GM12801 (cell line): ENCODE results near the gene CAVIN3.

ENCODE experiments used
- TF ChIP-seq, protein P1 (sequence below): IDR thresholded peaks from one replicate; pipeline ENCODE4 v1.5.1; 2011; ENCODE audit warnings: control low read depth; ENCODE audit not compliant: insufficient read length; ENCODE audit errors: extremely low read depth

Gene CAVIN3

DNA sequence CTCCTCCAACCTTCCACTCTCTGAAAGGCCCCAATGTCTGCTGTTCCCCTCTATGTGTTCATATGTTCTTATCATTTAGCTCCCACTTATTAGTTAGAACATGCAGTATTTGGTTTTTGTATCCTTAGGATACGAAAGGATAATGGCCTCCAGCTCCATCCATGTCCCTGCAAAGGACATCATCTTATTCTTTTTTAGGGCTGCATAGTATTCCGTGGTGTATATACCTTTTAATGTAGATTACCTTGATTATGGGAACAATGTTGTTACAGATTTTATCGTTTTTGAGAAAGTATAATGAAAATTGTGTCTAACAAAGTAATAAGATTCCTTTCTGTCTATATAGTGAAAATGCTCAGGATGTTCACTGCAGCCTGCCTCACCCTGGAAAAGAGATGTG lies 16.0 kb upstream of the CAVIN3 start:
- TF ChIP-seq, protein P1, sequence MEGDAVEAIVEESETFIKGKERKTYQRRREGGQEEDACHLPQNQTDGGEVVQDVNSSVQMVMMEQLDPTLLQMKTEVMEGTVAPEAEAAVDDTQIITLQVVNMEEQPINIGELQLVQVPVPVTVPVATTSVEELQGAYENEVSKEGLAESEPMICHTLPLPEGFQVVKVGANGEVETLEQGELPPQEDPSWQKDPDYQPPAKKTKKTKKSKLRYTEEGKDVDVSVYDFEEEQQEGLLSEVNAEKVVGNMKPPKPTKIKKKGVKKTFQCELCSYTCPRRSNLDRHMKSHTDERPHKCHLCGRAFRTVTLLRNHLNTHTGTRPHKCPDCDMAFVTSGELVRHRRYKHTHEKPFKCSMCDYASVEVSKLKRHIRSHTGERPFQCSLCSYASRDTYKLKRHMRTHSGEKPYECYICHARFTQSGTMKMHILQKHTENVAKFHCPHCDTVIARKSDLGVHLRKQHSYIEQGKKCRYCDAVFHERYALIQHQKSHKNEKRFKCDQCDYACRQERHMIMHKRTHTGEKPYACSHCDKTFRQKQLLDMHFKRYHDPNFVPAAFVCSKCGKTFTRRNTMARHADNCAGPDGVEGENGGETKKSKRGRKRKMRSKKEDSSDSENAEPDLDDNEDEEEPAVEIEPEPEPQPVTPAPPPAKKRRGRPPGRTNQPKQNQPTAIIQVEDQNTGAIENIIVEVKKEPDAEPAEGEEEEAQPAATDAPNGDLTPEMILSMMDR: no peak

DNA sequence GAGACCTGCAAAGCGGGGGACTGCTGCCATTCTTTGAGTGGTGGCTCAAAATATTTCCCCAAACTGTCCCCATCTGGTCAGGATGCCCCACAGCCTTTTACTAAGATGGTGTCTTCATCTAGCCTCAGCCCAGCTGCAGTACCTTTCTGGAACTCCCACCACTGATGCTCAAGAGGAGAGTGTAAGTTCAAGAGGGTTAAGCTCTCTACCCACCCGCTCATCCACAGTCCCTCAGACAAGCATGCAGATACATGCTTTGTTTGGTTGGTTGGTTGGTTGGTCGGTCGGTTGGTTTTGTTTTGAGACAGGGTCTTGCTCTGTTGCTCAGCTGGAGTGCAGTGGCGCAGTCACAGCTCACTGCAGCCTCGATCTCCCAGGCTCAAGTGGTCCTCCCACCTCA lies 14.5 kb upstream of the CAVIN3 start:
- TF ChIP-seq, protein P1: no peak

DNA sequence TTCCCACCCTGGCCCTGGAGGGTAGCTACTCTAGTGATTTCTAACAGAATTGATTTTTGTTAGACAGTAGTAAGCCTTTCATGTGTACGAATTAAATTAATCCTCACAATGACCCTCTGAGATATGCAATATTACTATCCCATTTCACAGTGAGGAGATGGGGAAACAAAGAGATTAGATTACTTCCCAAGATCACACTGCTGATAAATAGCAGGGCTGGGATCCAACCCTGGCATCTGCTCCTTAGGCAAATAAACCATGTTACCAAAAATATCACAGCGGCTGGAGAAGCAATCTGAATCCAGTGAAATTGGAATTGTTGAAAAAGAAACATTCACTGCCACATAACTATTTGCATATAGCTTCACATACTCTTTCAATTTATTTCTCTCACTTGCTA lies 12.8 kb upstream of the CAVIN3 start:
- TF ChIP-seq, protein P1: no peak

DNA sequence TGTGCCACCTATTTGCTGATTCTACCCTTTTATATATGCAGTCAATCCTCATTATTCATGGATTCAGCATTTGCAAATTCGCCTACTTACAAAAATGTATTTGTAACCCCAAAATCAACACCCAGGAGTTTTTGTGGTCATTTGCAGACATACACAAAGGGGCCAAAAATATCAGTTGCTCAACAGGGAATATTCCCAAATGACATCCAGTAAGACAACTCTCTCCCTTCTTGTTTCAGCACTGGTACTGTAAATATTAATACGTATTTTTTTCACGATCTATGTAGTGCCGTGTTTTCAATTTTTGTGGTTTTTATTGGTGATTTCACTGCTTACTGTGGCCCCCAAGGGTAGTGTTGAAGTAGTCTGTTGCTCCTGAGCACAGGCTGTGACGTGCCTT lies 11.8 kb upstream of the CAVIN3 start:
- TF ChIP-seq, protein P1: no peak

DNA sequence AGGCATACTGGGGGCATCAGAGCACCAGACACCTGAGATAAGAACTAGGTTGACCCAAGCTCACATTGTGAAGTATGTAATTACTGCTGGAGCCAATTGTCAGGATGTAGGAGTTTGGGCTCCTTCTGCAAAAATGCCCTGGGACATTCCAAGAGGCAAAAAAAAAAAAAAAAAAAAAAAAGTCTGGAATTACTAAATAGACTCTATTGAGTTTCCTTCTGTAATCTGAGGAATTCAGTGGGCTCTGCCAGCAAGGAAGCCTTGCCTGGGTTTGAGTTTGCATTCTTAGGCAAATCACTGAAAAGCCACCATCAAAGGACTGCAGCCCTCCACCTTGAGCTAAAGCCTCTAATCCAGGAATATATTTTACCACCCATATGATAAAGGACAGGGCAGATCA lies 8.0 kb upstream of the CAVIN3 start:
- TF ChIP-seq, protein P1: no peak

DNA sequence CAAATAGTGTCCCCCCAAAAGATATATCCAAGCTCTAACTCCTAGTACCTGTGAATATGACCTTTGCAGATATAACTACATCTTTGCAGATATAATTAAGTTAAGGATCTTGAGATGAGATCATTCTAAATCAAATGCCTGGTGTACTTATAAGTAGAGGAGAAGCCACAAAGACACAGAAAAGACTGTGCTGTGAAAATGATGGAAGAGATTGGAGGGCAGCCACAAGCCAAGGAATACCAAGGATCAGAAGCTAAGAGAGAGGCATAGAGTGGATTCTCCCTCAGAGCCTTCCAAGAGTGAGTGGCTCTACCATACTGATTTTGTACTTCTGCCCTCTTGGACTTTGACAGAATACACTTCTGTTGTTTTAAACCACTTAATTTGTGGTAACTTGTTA lies 7.5 kb upstream of the CAVIN3 start:
- TF ChIP-seq, protein P1: no peak

DNA sequence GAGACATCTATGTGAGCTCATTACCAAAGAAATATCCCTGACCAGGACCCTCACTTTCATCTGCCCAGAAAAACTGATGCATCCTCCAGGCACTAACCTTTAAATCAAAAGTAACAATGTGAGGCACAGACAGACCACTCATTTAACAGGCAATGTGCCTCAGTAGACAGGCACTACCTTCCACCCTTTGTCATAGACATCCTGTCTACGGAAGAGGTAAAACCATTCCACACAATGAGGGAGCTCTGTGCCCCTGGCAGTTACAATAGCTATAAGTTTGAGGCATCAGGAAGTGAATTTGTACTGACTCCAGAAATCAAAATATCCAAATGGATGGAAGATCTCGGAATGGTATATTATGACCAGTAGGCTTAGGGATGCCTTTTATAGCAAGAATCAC lies 6.7 kb upstream of the CAVIN3 start:
- TF ChIP-seq, protein P1: no peak

DNA sequence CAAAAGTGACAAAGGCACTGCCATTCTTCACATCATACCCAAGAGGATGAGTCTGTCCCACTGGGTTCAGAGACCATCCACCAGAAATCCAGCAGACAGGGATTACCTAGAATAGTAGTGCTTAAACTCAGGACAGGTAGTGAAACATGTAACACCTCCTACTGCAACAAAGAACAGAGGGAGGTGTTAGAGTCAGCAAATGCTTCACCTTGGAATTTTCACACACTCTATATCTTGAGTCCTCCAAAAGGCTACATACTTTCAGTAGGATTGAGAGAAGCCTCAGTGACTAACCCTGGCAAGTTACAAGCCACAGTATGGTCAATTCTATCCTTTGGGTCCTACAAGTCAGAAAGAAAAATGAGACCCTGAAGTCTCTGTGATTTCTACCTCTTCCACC lies 6.0 kb upstream of the CAVIN3 start:
- TF ChIP-seq, protein P1: no peak
